Measurements from ENCODE around the gene CST6. TPM values are rescaled to one million over a fixed set of nuclear protein-coding genes. Genes with fewer than 3 reads are reported as not detected.

CST6 gene
- total and polyA plus RNA-seq, 2 experiments from 2014 or later, result 3.0 to 9.4 TPM

GRCh38 chr11:65976216-65977176, 35.3 kb upstream of the CST6 start:
- no peaks in the 10 kb centered on the region for H3K27me3 ChIP-seq
- TF ChIP-seq EZH2 (IDR thresholded peaks at IDR 0.05; ENCODE audit: borderline replicate concordance), result no peak
- TF ChIP-seq CTCF (IDR thresholded peaks at IDR 0.05; ENCODE audit: poor library complexity), result no peak
- TF ChIP-seq EZH2phosphoT487 (IDR thresholded peaks at IDR 0.05; ENCODE audit: low read depth, severe bottlenecking, unreplicated experiment), result no peak
- H3K9me3 ChIP-seq (ENCODE audit: low read depth), result no peaks in the 10 kb centered on the region
- no peak overlapping the region for H2AFZ ChIP-seq
- no peak overlapping the region for H3K4me2 ChIP-seq
- 93% methylated on average over 41 of the region's 43 CpGs for WGBS (ENCODE audit: low lambda C conversion rate, missing lambda C conversion rate)
- no peaks in the 10 kb centered on the region for H3K79me2 ChIP-seq
- DNase-seq (ENCODE audit: low spot score), result no peak
- no peaks in the 10 kb centered on the region for H3K9me2 ChIP-seq (replicated peaks; ENCODE audit: insufficient read depth)
- no peak overlapping the region for H3K4me3 ChIP-seq
- no peaks in the 10 kb centered on the region for H4K20me1 ChIP-seq (ENCODE audit: insufficient read depth, poor library complexity, severe bottlenecking)
- H3K36me3 ChIP-seq (replicated peaks; ENCODE audit: insufficient read depth, low read depth), result no peaks in the 10 kb centered on the region
- H3K27ac ChIP-seq, result no peak overlapping the region
- H3K4me1 ChIP-seq (ENCODE audit: insufficient read depth), result no peaks in the 10 kb centered on the region

GRCh38 chr11:65977621-65978390, 34.0 kb upstream of the CST6 start:
- H2AFZ ChIP-seq, result no peak overlapping the region
- H3K9me2 ChIP-seq (replicated peaks; ENCODE audit: insufficient read depth), result no peaks in the 10 kb centered on the region
- H3K27me3 ChIP-seq, result no peaks in the 10 kb centered on the region
- no peaks in the 10 kb centered on the region for H3K9me3 ChIP-seq (ENCODE audit: low read depth)
- H3K4me1 ChIP-seq (ENCODE audit: insufficient read depth), result no peaks in the 10 kb centered on the region
- no peak overlapping the region for H3K27ac ChIP-seq
- WGBS (ENCODE audit: low lambda C conversion rate, missing lambda C conversion rate), result 96% methylated on average over 23 of the region's 29 CpGs
- no peaks in the 10 kb centered on the region for H4K20me1 ChIP-seq (ENCODE audit: insufficient read depth, poor library complexity, severe bottlenecking)
- DNase-seq (ENCODE audit: low spot score), result no peak
- no peak for TF ChIP-seq CTCF (IDR thresholded peaks at IDR 0.05; ENCODE audit: poor library complexity)
- no peak overlapping the region for H3K4me2 ChIP-seq
- no peaks in the 10 kb centered on the region for H3K36me3 ChIP-seq (replicated peaks; ENCODE audit: insufficient read depth, low read depth)
- H3K4me3 ChIP-seq, result no peak overlapping the region
- no peaks in the 10 kb centered on the region for H3K79me2 ChIP-seq

GRCh38 chr11:65978391-65979238, 33.2 kb upstream of the CST6 start:
- H3K79me2 ChIP-seq, result no peaks in the 10 kb centered on the region
- H3K9me2 ChIP-seq (replicated peaks; ENCODE audit: insufficient read depth), result no peaks in the 10 kb centered on the region
- H3K9me3 ChIP-seq (ENCODE audit: low read depth), result no peaks in the 10 kb centered on the region
- no peaks in the 10 kb centered on the region for H4K20me1 ChIP-seq (ENCODE audit: insufficient read depth, poor library complexity, severe bottlenecking)
- H3K4me3 ChIP-seq, result no peak overlapping the region
- H3K27ac ChIP-seq, result no peak overlapping the region
- no peaks in the 10 kb centered on the region for H3K4me1 ChIP-seq (ENCODE audit: insufficient read depth)
- no peaks in the 10 kb centered on the region for H3K36me3 ChIP-seq (replicated peaks; ENCODE audit: insufficient read depth, low read depth)
- DNase-seq (ENCODE audit: low spot score), result no peak
- H3K4me2 ChIP-seq, result no peak overlapping the region
- TF ChIP-seq EZH2phosphoT487 (IDR thresholded peaks at IDR 0.05; ENCODE audit: low read depth, severe bottlenecking, unreplicated experiment), result no peak
- TF ChIP-seq CTCF (IDR thresholded peaks at IDR 0.05; ENCODE audit: poor library complexity), result no peak
- no peak for TF ChIP-seq EZH2 (IDR thresholded peaks at IDR 0.05; ENCODE audit: borderline replicate concordance)
- H2AFZ ChIP-seq, result no peak overlapping the region
- no peaks in the 10 kb centered on the region for H3K27me3 ChIP-seq
- 97% methylated on average over 28 of the region's 34 CpGs for WGBS (ENCODE audit: low lambda C conversion rate, missing lambda C conversion rate)
